ENCODE data around the gene HOXA9. TPM values are rescaled to one million over a fixed set of nuclear protein-coding genes. Genes with fewer than 3 reads are reported as not detected.
A peak's percentile ranks its signal among the peaks of the same experiment; 100 is the strongest.

Gene HOXA9
- total and polyA plus RNA-seq, 4 donors = 0.02 to 0.70 TPM; not detected in 2

DNA sequence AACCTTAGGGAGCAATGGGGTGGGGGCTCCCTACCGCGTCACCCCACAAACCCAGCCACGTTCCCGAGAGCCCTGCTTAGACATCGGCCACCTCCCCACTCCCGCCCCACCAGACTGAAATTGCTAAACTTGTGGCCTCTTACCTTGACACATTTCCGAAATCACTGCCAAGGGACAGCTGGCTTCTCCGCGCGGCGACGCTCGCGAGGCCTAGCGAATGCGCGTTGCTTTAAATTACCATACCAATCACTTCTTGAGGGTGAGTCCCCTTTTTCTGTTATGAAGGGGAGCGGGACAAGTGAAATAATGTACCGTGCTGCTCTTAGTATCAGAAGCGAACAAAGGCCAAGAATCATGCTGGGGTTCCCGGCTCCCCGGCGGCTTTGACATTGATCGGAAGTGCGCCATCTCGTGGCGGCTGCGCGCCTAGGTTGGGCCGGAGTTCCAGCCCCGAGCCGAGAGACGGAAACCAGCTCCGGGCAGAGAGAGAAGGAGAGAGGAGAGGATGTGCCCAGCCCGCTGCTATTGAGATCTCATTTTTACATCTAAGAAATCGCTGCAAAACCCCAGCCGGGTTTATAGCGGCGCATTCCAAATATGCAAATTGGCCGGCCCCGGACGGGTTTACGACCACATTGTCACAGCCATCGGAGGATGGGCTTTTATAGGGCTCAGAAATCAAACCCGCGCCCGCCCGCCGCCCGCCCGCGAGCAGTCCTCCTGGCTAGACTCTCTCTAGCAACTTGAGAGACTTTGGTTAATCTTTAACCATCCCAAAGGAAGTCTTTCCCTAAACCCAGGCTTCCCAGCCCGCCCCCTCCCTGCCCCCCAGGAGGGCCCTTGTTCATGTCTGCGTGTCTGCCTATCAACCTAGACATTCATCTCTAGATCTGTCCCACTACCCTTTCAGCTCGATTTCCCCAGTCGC, 14.4 kb upstream of the HOXA9 start:
- Histone ChIP-seq H3K36me3 (ENCODE audit: control insufficient read depth in 4 of 4, insufficient read depth in 3 of 4, low read depth in 1 of 4, low read length in 3 of 4) (no peaks in the 10 kb centered on the region), H3K9ac (ENCODE audit: low read depth in 1 of 2, low read length in 2 of 2) (no peak overlapping the region), H3K27me3 (ENCODE audit: control insufficient read depth in 4 of 4, insufficient read depth in 4 of 4, low read length in 3 of 4) (peaks cover 18 to 68% (median 24%) of the 10 kb centered on the region in 4 donors), H3K9me3 (ENCODE audit: control insufficient read depth in 4 of 4, low read length in 3 of 4) (peaks cover 0 to 1% (median 0%) of the 10 kb centered on the region in 4 donors), H3K4me3 (ENCODE audit: low read depth in 1 of 3, low read length in 3 of 3) (no peak overlapping the region), H3K4me1 (ENCODE audit: control insufficient read depth in 4 of 4, insufficient read depth in 4 of 4, low read length in 3 of 4) (peaks cover 2 to 19% (median 13%) of the 10 kb centered on the region in 4 donors), H3K27ac (ENCODE audit: low read depth in 1 of 2, low read length in 2 of 2) (no peak overlapping the region)
- WGBS = 9% methylated on average over 56 of the region's 56 CpGs
- TF ChIP-seq GABPA (IDR thresholded peaks at IDR 0.05 in 1 of 2, conservative IDR thresholded peaks at IDR 0.05 in 1 of 2) (no peak), EGR1 (IDR thresholded peaks at IDR 0.05; ENCODE audit: low read depth in 2 of 2) (no peak)
- TF ChIP-seq, protein P1, sequence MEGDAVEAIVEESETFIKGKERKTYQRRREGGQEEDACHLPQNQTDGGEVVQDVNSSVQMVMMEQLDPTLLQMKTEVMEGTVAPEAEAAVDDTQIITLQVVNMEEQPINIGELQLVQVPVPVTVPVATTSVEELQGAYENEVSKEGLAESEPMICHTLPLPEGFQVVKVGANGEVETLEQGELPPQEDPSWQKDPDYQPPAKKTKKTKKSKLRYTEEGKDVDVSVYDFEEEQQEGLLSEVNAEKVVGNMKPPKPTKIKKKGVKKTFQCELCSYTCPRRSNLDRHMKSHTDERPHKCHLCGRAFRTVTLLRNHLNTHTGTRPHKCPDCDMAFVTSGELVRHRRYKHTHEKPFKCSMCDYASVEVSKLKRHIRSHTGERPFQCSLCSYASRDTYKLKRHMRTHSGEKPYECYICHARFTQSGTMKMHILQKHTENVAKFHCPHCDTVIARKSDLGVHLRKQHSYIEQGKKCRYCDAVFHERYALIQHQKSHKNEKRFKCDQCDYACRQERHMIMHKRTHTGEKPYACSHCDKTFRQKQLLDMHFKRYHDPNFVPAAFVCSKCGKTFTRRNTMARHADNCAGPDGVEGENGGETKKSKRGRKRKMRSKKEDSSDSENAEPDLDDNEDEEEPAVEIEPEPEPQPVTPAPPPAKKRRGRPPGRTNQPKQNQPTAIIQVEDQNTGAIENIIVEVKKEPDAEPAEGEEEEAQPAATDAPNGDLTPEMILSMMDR (IDR thresholded peaks at IDR 0.05; ENCODE audit: low read depth, low read length, missing input control) = peak; percentile 52
- peak; percentile 74 for DNase-seq (ENCODE audit: low spot score)

DNA sequence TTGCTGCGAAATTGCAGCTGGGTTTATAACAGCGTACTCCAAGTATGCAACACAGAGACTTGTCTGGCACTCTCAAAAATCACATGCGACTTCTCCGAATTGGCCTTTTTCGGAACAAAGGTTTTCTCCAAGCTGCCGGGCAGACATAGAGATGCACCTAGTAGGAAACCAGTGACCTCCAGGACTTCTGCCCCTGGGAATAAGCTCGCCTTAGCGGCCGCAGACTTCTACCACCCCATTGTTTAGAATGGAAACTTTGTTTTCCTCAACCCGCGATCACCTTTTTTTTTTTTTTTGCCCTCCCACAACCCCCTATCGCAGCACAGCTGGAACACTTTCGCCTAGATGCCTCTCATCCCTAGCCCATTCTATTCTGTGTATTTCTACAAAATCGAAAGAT, 13.7 kb upstream of the HOXA9 start:
- H3K36me3 ChIP-seq (ENCODE audit: control insufficient read depth in 4 of 4, insufficient read depth in 3 of 4, low read depth in 1 of 4, low read length in 3 of 4) = no peaks in the 10 kb centered on the region
- DNase-seq (ENCODE audit: low spot score) = no peak
- peaks cover 23 to 71% (median 25%) of the 10 kb centered on the region in 4 donors for H3K27me3 ChIP-seq (ENCODE audit: control insufficient read depth in 4 of 4, insufficient read depth in 4 of 4, low read length in 3 of 4)
- WGBS = 33% methylated on average over 14 of the region's 14 CpGs
- no peaks in the 10 kb centered on the region for H3K9me3 ChIP-seq (ENCODE audit: control insufficient read depth in 4 of 4, low read length in 3 of 4)
- TF ChIP-seq YY1 (IDR thresholded peaks at IDR 0.05) (no peak), SP1 (IDR thresholded peaks at IDR 0.05) (no peak), HNF4G (IDR thresholded peaks at IDR 0.05) (no peak), FOXA1 (IDR thresholded peaks at IDR 0.05) (no peak), TAF1 (conservative IDR thresholded peaks at IDR 0.05) (no peak), RXRA (IDR thresholded peaks at IDR 0.05) (no peak), NR2F2 (IDR thresholded peaks at IDR 0.05) (no peak), JUND (IDR thresholded peaks at IDR 0.05) (no peak), FOXA2 (IDR thresholded peaks at IDR 0.05) (no peak), EGR1 (IDR thresholded peaks at IDR 0.05; ENCODE audit: low read depth in 2 of 2) (no peak), GABPA (IDR thresholded peaks at IDR 0.05 in 1 of 2, conservative IDR thresholded peaks at IDR 0.05 in 1 of 2) (no peak), RAD21 (IDR thresholded peaks at IDR 0.05) (no peak), HNF4A (conservative IDR thresholded peaks at IDR 0.05) (no peak)
- TF ChIP-seq, protein P2, sequence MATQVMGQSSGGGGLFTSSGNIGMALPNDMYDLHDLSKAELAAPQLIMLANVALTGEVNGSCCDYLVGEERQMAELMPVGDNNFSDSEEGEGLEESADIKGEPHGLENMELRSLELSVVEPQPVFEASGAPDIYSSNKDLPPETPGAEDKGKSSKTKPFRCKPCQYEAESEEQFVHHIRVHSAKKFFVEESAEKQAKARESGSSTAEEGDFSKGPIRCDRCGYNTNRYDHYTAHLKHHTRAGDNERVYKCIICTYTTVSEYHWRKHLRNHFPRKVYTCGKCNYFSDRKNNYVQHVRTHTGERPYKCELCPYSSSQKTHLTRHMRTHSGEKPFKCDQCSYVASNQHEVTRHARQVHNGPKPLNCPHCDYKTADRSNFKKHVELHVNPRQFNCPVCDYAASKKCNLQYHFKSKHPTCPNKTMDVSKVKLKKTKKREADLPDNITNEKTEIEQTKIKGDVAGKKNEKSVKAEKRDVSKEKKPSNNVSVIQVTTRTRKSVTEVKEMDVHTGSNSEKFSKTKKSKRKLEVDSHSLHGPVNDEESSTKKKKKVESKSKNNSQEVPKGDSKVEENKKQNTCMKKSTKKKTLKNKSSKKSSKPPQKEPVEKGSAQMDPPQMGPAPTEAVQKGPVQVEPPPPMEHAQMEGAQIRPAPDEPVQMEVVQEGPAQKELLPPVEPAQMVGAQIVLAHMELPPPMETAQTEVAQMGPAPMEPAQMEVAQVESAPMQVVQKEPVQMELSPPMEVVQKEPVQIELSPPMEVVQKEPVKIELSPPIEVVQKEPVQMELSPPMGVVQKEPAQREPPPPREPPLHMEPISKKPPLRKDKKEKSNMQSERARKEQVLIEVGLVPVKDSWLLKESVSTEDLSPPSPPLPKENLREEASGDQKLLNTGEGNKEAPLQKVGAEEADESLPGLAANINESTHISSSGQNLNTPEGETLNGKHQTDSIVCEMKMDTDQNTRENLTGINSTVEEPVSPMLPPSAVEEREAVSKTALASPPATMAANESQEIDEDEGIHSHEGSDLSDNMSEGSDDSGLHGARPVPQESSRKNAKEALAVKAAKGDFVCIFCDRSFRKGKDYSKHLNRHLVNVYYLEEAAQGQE (IDR thresholded peaks at IDR 0.05) = no peak
- TF ChIP-seq, protein P3, sequence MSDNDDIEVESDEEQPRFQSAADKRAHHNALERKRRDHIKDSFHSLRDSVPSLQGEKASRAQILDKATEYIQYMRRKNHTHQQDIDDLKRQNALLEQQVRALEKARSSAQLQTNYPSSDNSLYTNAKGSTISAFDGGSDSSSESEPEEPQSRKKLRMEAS (IDR thresholded peaks at IDR 0.05) = no peak
- TF ChIP-seq, protein P4, sequence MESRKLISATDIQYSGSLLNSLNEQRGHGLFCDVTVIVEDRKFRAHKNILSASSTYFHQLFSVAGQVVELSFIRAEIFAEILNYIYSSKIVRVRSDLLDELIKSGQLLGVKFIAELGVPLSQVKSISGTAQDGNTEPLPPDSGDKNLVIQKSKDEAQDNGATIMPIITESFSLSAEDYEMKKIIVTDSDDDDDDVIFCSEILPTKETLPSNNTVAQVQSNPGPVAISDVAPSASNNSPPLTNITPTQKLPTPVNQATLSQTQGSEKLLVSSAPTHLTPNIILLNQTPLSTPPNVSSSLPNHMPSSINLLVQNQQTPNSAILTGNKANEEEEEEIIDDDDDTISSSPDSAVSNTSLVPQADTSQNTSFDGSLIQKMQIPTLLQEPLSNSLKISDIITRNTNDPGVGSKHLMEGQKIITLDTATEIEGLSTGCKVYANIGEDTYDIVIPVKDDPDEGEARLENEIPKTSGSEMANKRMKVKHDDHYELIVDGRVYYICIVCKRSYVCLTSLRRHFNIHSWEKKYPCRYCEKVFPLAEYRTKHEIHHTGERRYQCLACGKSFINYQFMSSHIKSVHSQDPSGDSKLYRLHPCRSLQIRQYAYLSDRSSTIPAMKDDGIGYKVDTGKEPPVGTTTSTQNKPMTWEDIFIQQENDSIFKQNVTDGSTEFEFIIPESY (IDR thresholded peaks at IDR 0.05) = no peak
- TF ChIP-seq, protein P1 (IDR thresholded peaks at IDR 0.05; ENCODE audit: low read depth, low read length, missing input control) = no peak
- TF ChIP-seq, protein P5, sequence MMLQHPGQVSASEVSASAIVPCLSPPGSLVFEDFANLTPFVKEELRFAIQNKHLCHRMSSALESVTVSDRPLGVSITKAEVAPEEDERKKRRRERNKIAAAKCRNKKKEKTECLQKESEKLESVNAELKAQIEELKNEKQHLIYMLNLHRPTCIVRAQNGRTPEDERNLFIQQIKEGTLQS (IDR thresholded peaks at IDR 0.05) = no peak
- H3K9ac ChIP-seq (ENCODE audit: low read depth in 1 of 2, low read length in 2 of 2) = no peak overlapping the region
- H3K4me1 ChIP-seq (ENCODE audit: control insufficient read depth in 4 of 4, insufficient read depth in 4 of 4, low read length in 3 of 4) = peaks cover 2 to 16% (median 9%) of the 10 kb centered on the region in 4 donors
- no peak overlapping the region for H3K27ac ChIP-seq (ENCODE audit: low read depth in 1 of 2, low read length in 2 of 2)
- no peak overlapping the region for H3K4me3 ChIP-seq (ENCODE audit: low read depth in 1 of 3, low read length in 3 of 3)
